Lower lobe of right lung (tissue), 2 donors: Measurements from ENCODE around the gene NADSYN1. TPM values are rescaled to one million over a fixed set of nuclear protein-coding genes. Genes with fewer than 3 reads are reported as not detected.

Source experiments
- ATAC-seq, 2 donors: fragments of 200-7000 bp; cut with Tn5 transposase; one replicate each; pipeline ENCODE4 v1.9.1; 2020 to 2022; ENCODE audit warnings: mild to moderate bottlenecking in 2 of 2, moderate library complexity in 2 of 2
- DNase-seq: peaks from one replicate; pipeline ENCODE4 v3.0.0-alpha.2; 2020
- H3K27ac ChIP-seq: fragments of 200-600 bp; one replicate; pipeline ENCODE4 v1.8.0; 2022
- H3K27me3 ChIP-seq: fragments of 200-600 bp; one replicate; pipeline ENCODE4 v1.8.0; 2022; ENCODE audit warnings: low read depth
- H3K36me3 ChIP-seq: fragments of 200-600 bp; one replicate; pipeline ENCODE4 v1.8.0; 2022; ENCODE audit warnings: mild to moderate bottlenecking
- H3K4me1 ChIP-seq: fragments of 200-600 bp; one replicate; pipeline ENCODE4 v1.8.0; 2022
- H3K4me3 ChIP-seq: fragments of 200-600 bp; one replicate; pipeline ENCODE4 v1.8.0; 2022; ENCODE audit warnings: mild to moderate bottlenecking
- H3K9me3 ChIP-seq: fragments of 200-600 bp; one replicate; pipeline ENCODE4 v1.8.0; 2022
- intact Hi-C: fragments of 100-400 bp; cut with DNase I; formaldehyde crosslinking; loops from one replicate; pipeline ENCODE4 v1.11.0; 2022
- total RNA-seq: library from RNA; stranded (reverse); fragmentation: NEBNext Ultra II Directional; extraction: Animal tissue kit (Norgen Biotek cat#: 25700); gene quantifications from one replicate; pipeline ENCODE4 v1.2.1, GENCODE V29; 2021
- TF ChIP-seq, protein P1 (sequence below): fragments of 200-600 bp; IDR thresholded peaks from one replicate; pipeline ENCODE4 v1.8.0; 2022; ENCODE audit warnings: antibody characterized with exemption, mild to moderate bottlenecking
- donor health status: DM: no; HTN: yes; CAD: no; lungs with severe emphysema.

NADSYN1 gene
- total RNA-seq, 1 donor from 2014 or later: 95.0 TPM

GRCh38 chr11:71472357-71472885 lies 19.4 kb downstream of the NADSYN1 start:
- Histone ChIP-seq H3K36me3 (peaks cover 73% of the 10 kb centered on the region), H3K27ac (no peak overlapping the region), H3K9me3 (no peaks in the 10 kb centered on the region), H3K4me3 (no peak overlapping the region), H3K4me1 (no peaks in the 10 kb centered on the region), H3K27me3 (no peaks in the 10 kb centered on the region)
- intact Hi-C loops: no loop called here
- TF ChIP-seq, protein P1, sequence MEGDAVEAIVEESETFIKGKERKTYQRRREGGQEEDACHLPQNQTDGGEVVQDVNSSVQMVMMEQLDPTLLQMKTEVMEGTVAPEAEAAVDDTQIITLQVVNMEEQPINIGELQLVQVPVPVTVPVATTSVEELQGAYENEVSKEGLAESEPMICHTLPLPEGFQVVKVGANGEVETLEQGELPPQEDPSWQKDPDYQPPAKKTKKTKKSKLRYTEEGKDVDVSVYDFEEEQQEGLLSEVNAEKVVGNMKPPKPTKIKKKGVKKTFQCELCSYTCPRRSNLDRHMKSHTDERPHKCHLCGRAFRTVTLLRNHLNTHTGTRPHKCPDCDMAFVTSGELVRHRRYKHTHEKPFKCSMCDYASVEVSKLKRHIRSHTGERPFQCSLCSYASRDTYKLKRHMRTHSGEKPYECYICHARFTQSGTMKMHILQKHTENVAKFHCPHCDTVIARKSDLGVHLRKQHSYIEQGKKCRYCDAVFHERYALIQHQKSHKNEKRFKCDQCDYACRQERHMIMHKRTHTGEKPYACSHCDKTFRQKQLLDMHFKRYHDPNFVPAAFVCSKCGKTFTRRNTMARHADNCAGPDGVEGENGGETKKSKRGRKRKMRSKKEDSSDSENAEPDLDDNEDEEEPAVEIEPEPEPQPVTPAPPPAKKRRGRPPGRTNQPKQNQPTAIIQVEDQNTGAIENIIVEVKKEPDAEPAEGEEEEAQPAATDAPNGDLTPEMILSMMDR: no peak
- DNase-seq: no peak
- ATAC-seq: no peak

GRCh38 chr11:71472941-71473792 lies 20.2 kb downstream of the NADSYN1 start:
- TF ChIP-seq, protein P1: no peak
- intact Hi-C loops: no loop called here
- Histone ChIP-seq H3K27me3 (no peaks in the 10 kb centered on the region), H3K27ac (no peak overlapping the region), H3K4me3 (no peak overlapping the region), H3K9me3 (no peaks in the 10 kb centered on the region), H3K4me1 (no peaks in the 10 kb centered on the region), H3K36me3 (peaks cover 72% of the 10 kb centered on the region)
- DNase-seq: no peak
- no peak for ATAC-seq

- Histone ChIP-seq H3K9me3 (no peaks in the 10 kb centered on the region), H3K4me1 (no peaks in the 10 kb centered on the region), H3K27ac (no peak overlapping the region), H3K4me3 (no peak overlapping the region), H3K27me3 (no peaks in the 10 kb centered on the region), H3K36me3 (peaks cover 78% of the 10 kb centered on the region)
- ATAC-seq (no peak), DNase-seq (no peak)
- intact Hi-C loops: no loop called here
- TF ChIP-seq, protein P1: no peak
These were observed 20.7 kb downstream of the NADSYN1 start for GRCh38 chr11:71473793-71474080.

DNA sequence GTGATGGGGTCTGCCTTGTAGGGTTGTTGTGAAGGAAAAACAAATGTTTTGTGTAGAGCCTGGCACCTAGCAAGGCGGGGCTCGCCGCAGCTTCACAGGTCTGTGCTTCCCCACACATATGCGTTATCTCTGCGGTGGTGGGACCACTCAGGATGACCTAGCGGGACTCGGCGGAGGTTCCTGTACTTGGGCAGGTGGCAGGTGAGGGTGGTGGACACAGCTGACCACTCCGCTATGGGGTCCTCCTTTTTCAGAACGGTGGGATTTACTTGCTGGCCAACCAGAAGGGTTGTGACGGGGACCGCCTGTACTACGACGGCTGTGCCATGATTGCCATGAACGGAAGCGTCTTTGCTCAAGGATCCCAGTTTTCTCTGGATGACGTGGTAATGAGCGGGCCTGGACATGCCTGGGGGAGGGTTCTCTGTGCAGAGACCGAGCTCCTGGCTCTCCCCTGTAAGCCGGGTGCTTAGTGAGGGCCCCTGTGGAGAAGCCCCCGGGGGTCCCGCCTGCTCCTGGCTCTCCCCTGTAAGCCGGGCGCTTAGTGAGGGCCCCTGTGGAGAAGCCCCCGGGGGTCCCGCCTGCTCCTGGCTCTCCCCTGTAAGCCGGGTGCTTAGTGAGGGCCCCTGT lies 21.3 kb downstream of the NADSYN1 start:
- intact Hi-C loops: no loop called here
- Histone ChIP-seq H3K9me3 (no peaks in the 10 kb centered on the region), H3K27me3 (no peaks in the 10 kb centered on the region), H3K4me1 (no peaks in the 10 kb centered on the region), H3K4me3 (no peak overlapping the region), H3K36me3 (peaks cover 83% of the 10 kb centered on the region), H3K27ac (no peak overlapping the region)
- ATAC-seq (no peak), DNase-seq (no peak)
- TF ChIP-seq, protein P1: no peak

GRCh38 chr11:71474771-71475483 lies 21.9 kb downstream of the NADSYN1 start:
- ATAC-seq (no peak), DNase-seq (no peak)
- Histone ChIP-seq H3K9me3 (no peaks in the 10 kb centered on the region), H3K4me1 (no peaks in the 10 kb centered on the region), H3K36me3 (peaks cover 90% of the 10 kb centered on the region), H3K27ac (no peak overlapping the region), H3K27me3 (no peaks in the 10 kb centered on the region), H3K4me3 (no peak overlapping the region)
- TF ChIP-seq, protein P1: no peak
- intact Hi-C loops: no loop called here
